GM12865 (cell line): ENCODE results near the gene CDC42BPA.
"Not testable (repeated sequence)": the region's sequence is repeated elsewhere in the genome, so short reads cannot be mapped to it uniquely, and the experiment has no call there.

Experiments used
- DNase-seq: peaks from one replicate; pipeline ENCODE4 v3.0.0; 2010; ENCODE audit warnings: low read depth
- H3K4me3 ChIP-seq: 2 replicates; pipeline ENCODE4 v1.5.1; 2011; ENCODE audit warnings: mild to moderate bottlenecking, low read depth, low read length, control low read depth
- CTCF ChIP-seq: IDR thresholded peaks from 2 replicates; pipeline ENCODE4 v1.5.1; 2011; ENCODE audit warnings: low read length, control low read depth, low read depth, inconsistent platforms; ENCODE audit not compliant: insufficient read depth; ENCODE audit errors: missing control alignments

Gene CDC42BPA

DNA sequence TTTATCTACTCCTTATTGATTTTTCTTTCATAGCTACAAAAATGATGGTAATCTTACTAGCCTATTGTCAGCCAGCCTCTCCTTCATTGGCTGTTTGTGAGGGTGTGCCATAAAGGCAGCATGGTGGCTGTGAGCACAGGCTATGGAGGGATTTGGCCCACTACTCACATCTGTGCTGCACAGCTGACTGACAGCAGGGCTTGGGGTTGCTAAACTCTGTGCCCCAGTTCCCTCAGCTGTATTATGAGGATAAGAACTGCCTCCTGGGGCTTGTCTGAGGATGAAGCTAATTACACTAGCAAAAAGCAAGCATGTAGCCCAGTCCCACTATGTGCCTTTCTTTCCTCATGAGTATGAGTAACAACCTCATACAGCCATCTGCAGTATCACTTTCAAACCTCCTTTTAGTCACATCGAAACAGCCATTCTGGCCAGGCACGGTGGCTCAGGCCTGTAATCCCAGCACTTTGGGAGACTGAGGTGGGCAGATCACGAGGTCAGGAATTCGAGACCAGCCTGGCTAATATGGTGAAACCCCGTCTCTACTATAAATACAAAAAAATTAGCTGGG, 312.0 kb downstream of the CDC42BPA start:
- TF ChIP-seq CTCF = no peak
- peak; percentile 68 for DNase-seq
- H3K4me3 ChIP-seq = no peak overlapping the region

DNA sequence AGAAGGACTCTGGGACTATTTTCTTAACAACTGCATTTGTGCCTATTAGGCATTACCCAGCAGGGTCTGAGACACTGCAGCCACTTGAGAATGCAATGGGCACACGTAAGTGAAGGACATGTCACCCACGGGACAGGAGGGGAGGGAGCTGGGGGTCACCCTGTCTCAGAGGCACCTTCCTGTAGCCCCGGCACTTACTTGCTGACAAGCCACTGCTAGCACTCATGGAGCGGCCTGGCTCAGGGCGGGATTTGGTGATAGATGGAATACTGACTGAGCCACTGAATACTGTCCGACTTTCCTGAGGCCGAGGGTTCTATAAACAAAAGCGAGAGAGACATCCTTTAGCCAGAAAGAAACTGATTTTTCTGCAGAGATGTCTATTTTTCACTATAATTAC, 313.5 kb downstream of the CDC42BPA start:
- H3K4me3 ChIP-seq = no peak overlapping the region
- TF ChIP-seq CTCF = no peak
- DNase-seq = no peak

DNA sequence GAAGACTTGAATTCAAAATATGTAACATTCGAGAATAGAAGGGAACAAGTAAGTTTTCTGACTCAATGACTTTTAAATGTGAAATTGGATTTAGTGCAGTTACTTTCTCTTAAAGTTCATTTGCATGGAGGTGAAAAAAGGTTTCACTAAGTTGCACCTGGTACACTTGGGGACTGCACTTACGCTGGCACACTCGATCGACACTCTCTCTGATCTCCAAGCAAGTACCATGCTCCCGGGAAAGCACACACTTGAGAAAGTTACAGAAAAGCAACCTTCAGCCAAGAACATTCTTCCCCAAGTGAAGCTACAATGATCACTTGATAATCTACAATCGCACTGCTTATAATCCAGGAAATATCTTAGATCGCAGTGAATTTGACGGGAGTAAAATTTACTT, 315.1 kb downstream of the CDC42BPA start:
- TF ChIP-seq CTCF = no peak
- no peak for DNase-seq
- no peak overlapping the region for H3K4me3 ChIP-seq

- no peak for TF ChIP-seq CTCF
- no peak for DNase-seq
- H3K4me3 ChIP-seq = no peak overlapping the region
These were observed 315.7 kb downstream of the CDC42BPA start for GRCh38 chr1:227002531-227003049.

DNA sequence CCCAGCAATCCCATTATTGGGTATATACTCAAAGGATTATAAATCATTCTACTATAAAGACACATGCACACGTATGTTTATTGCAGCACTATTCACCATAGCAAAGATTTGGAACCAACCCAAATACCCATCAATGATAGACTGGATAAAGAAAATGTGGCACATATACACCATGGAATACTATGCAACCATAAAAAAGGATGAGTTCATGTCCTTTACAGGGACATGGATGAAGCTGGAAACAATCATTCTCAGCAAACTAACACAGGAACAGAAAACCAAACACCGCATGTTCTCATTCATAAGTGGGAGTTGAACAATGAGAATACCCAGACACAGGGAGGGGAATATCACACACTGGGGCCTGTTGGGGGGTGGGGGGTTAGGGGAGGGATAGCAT, 318.7 kb downstream of the CDC42BPA start:
- not testable (repeated sequence) for DNase-seq, H3K4me3 ChIP-seq

DNA sequence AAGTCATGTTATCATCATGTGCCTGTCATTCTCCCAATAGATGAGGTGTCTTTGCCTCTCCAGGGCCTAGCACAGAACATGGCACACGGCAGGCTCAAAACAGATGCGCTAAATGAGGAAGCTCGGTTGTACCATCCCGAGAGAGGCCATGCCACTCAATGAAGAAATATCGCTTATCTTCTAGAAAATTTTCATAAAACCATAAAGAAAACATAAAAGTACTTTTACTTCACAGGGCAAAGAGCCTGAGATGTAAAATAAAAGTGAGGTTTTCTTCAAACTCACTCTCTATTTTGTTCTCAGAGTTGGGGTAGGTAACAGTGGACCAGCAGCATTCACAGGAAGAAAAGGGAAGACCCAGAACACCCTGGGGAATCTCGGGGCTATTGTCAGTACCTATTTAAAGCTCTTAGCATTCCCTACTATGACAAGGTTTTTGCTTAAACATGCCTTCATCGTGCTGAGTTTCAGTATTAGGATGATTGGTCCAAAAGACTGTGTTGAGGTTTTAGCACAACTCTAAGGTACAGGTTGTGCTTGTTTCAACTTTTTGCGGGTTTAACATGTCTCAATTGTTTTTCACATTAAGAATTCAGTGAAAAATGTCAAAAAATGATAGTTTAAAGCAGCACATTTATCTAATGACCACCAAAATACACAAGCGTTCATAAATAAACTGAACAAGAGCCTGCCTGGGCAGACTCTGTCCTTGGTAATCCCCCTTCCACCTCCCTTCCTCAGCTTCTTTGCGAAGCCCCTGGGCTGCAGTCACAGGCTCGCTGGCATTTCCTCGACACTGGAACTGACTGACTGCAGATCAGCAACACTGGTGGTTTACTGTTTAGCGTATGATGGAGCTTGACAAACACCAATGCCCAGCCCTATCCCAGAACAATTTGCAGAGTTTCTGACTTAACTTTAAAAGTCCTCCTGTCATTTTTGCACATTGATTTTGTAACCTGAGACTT, 322.6 kb downstream of the CDC42BPA start:
- TF ChIP-seq CTCF = no peak
- H3K4me3 ChIP-seq = peak overlapping the region; percentile 27
- DNase-seq = peak; percentile 79

- no peak overlapping the region for H3K4me3 ChIP-seq
- TF ChIP-seq CTCF = no peak
- no peak for DNase-seq
These were observed 323.5 kb downstream of the CDC42BPA start for GRCh38 chr1:226994586-226995364.
